ENCODE measurements around the gene DSCAM.

Gene DSCAM

DNA sequence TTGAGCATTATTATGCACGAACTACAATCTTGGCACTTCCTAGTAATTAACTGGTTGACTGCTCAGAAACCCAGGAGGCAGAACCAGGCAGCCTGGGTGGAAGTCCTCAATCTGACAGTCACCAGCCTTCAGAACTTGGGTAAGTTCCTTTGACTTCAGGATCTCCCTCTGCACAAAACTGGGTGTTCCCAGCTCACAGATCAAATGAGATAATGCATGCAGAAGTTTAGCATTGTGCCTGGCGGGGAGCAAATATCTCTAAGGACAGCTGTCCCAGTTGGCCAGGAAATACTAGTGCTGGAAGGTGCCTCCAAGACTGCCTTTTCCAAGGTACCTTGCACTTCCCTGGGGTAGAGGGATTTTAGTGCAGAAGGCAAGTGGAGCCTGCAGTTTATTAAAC, 684.9 kb downstream of the DSCAM start:
- DNase-seq, result peak in 2 of 3 experiments; percentile 18 to 50

DNA sequence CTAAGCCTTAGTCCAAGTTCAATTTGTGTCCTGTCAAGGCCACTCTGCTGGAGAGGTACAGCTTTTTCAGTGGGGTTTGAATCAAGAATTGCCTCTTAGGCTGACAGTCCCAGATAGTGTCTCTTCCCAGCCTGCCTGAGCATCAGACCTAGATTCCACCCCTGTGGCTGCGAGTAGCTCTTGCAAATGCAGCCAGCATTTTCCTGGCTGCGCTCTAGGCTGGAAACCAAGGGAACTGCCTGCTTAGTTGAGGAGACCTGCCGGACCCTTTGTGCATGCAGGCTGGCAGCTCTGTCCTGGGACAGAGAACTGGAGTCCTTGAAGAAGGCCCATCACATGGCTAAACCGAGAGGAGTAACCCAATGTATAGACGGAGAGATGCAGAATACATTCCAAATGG, 686.0 kb downstream of the DSCAM start:
- no peak for DNase-seq

DNA sequence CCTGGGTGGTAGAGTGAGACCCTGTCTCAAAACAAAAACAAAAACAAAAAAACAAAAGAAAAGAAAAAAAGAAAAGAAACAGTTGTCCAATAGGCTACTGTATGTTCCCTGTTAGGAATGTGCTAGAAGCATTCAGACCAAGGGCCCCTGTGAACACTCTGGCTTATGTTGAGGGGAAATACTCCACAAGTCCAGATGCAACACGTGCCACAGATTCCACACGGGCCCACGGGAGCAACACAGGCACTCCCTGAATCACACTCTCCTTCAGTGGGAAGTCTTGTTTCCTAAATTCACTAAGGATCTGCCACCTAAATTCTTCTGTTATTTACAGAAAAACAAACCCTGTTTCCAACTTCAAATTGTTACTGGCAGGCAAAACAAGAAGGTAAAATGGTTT, 688.6 kb downstream of the DSCAM start:
- DNase-seq, result no peak

DNA sequence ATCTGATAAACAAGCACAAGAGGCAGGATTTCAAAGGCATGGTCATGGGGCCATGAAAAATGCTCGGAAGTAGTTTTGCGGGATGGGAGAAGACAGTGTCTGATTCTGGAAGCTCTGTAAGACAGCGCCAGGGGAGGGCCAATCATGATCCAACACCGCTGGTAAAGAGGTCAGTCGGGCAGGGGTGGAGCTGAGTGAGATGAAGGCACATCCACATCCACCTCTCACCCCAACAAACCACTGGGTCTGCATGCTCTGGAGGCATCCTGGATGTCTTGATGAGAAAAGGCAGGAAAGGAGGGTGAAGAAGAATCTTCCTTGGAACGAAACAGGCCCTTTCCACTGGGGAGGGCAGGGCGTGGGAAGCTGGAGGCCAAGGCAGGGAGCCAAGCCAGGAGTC, 691.4 kb downstream of the DSCAM start:
- no peak for DNase-seq

DNA sequence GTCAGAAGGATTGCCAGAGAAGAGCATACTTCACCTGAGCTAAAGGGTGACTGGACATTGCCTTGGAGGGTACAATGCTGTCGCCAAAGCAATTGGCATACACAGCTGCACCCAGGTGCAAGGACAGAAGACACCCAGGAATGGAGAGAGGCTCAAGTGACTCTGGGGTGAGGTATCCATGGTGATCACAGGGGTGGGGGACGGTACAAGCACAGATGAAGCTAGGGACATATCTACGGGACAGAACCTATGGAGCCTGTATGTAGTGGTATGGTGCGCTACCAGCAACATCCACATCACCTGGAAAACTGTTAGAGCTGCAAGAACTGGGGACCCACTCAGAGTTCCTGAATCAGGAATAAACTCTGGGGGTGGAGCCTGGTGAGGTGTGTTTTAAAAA, 693.6 kb downstream of the DSCAM start:
- DNase-seq, result no peak

DNA sequence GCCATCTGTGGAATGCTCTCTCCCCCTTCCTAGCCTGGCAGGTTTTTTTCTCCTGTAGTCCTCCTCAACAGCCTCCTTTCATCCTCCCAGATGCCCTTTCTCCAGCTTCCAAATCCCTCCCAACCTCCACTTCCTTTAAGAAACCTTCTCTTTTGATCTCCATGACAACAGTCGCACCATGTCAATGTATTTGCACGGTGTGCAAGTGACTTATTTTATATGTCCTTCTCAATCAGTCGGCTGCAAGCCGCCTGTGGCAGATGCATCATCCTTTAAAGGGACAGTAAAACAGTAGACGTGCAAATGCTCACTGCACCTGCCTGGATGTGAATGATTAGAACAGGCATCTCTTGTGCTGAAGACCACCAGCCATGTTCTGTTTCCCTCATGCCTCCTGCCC, 694.5 kb downstream of the DSCAM start:
- DNase-seq, result peak in 1 of 3 experiments; percentile 34

DNA sequence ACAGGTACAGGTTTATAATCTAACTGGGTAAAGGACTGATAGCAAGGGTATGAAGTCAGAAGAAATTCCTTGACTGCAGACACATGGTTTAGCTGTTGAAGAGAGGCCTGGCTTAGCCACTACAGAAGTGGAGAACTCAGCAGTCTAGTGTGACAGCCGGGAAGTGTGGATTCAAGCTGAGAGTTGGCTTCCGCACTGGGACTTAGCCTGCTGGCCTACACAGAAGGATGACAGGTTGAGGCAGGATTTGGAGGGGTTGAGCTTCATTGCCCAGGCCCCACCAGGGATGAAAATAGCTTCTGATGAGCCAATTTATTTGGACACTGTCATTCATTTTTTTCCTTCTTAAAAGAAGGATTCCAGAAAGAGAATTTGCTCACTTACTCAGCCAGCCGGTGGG, 695.3 kb downstream of the DSCAM start:
- no peak for DNase-seq

DNA sequence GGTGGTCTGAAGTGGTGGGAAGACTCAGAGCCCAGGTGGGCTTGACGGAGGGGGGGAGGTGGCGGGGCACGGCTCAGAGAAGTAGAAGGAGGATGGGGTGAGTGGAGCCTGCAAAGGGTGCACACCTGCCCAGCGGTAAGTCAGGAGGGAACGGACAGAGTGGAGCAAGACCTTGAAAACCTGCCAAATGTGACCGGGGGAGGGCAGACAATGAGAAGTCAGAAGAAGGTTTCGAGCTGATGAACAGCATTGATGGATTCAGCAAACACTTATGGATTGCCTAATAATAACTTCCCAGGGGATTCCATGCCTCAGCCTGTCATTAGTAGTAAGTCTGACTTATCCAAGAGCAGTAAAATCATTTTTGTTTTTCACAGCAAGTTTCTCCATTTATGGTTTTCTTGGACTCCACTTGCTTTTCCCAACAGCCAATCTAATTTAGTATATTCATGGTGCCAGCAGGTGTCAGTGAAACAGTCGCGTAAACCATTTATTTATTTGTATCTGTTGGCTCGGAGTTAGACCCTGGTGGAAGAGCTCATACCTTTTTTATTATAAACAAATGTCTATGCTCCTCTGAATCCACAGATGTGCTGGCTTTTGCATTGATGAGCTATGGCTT, 700.6 kb downstream of the DSCAM start:
- DNase-seq, result peak in 2 of 3 experiments; percentile 67 to 87

DNA sequence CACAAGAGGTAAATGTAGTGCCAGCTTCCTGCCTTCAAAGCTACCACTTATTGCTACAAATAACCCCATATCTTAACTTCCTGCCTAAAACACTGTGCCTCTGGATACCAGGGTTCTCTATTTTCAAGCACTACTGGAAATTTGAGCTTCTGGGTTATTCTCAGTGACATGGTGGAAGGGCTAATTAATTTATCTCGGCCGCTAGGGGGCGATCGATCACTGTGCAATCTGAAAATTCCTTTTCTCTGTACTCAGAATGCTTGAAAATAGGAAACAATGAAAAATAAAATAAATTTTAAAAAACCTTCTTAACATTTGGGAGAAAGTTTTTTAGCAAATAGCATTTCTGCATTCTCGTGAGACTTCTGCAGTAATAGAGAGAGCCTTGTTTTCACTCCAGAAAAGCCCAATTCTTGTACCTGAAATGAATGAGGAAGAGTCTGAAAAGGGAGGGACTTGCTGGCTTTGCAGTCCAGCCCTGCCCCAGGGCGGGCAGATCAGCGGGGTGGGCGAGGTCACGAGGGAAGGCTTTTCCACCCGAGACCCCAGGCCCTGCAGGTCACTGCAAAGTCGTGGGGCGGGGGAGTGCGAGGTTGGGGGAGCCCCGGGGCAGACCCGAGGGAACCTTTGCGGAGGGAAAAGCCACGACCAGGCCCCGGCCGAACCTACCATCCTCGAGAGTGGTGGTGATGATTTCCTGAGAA, 703.0 kb downstream of the DSCAM start:
- DNase-seq, result peak; percentile 59 to 86 (median 82)

DNA sequence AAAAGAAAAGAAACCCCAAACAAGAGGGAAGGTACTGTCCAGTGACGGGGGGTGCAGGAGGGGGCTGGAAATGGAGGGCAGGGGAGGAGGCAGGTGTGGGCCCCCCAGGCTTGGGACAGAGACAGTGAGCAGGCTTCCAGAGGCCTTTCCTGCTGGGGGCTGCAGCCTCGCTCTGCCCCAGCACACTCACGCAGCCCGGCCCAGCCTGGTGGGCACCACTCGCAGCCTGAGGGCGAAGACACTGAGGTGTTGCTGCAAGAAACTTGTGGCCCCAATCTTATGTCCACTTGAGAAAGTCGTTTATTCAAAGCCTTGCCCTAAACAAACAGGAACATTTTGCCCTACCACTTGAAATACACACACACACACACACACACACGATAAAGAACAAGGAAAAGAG, 705.3 kb downstream of the DSCAM start:
- no peak for DNase-seq

DNA sequence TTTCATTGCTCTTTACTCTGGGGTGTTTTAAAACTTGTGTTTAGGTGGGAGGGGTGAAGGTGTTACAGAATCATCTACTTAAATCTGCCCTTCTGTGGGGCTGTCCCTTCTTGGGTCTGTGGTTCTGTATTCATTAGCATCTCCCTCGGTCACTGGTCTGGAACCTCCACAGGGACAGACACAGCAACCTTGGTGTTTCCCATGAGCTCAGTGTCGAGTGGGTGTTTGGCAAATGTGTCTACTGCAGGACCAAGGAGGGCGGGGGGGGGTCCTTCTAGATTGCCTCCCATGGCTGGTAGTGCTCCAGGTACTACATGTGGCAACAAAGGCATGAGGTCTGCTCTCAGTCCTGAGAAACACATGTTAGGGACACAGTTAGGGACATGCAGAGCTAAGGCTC, 706.3 kb downstream of the DSCAM start:
- no peak for DNase-seq

DNA sequence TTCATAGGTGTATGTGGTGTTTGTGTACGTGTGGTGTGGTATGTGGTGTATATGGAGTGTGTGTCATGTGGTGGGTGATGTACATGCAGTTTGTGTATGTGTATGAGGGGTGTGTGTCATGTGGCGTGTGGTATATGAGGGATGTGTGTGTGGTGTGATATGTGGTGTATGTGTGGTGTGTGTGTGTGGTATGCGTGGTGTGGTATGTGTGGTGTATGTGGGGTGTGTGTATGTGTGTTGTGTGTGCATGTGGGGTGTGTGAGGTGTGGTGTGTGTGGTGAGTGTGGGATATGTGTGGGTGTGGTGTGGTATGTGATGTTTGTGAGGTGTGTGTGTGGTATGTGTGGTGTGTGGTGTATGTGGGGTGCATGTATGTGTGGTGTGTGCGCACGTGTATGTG, 707.3 kb downstream of the DSCAM start:
- DNase-seq, result no peak

DNA sequence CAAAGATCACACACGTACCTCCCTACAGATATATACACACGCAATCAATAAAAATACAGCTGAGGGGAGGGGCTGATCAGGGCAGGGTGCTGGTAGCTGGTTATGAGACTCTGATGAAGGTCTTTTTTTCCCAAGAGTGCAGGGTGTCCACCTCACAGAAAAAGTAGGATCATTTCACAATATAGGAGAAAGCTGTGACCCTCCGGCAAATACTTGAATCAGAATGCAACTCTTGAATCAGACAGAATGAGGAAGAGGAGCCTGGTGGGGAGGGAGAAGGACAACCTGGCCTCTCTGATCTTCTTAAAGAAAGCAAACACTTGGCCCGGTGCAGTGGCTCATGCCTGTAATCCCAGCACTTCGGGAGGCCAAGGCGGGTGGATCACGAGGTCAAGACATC, 710.4 kb downstream of the DSCAM start:
- no peak for DNase-seq

DNA sequence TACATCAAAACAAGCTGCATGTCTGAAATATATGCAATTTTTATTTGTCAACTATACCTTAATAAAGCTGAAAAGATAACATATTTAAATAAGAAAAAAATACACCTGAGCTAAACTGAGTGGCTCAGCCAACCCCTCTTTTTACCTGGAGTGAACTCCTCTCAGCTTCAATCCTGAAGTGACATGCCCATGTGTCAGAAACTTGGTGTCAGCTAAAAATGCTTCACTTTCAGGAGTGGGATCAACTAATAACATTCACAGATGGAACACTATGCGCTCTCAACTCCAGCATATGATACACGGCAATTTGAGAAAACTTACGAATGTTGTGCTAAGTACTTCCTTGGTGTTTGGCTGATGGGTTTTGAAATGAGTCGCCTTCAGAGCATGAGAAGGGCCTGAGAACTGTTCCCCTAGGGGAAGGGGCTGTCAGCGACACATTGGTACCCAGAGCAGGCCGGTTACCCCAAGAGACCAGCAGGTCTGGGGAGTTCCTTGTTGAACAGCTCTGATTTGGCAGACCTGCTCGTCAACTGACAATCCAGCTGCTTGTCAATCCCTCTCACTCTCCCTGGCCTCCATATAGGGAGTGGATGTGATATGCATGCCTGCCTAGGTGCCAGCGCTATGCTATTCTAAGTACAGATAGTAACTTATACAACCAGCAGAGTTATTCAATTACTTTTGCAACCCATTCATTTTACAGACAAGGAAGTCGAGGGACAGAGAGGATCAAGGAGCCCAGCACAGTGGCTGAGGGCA, 712.0 kb downstream of the DSCAM start:
- DNase-seq, result no peak

DNA sequence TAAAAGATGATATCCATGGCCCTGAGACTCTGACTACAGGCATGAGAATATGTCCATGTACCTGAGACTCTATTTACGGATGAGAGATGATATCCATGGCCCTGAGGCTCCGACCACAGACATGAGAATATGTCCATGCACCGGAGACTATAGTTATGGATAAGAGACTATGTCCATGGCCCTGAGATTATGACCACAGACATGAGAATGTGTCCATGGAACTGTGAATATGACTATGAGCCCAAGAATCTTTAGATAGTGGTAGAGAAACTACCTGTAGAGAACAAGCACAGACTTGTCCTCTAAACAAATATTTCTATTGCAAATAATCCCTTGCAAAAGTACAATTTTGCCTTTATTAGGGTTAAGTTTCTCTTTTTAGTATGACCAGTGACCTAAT, 716.5 kb downstream of the DSCAM start:
- no peak for DNase-seq

DNA sequence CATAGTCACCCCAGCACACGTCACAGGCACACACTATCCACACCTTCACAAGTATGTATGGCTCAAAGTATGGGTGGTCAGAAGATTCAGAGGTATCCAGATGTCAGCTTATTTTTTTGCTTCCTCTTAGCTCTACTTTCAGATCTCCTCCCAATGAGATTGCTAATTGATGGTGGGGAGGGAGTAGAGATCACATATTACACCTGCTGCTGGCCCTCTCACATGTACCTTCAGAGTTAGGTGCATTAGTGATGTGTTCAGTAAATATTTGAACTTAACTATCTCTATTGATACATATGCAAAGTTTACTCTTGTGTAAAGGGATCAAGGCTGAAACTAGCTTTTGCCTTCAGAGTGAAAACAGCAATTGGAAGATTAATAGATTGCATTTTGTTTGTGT, 717.1 kb downstream of the DSCAM start:
- peak in 1 of 3 experiments; percentile 31 for DNase-seq

DNA sequence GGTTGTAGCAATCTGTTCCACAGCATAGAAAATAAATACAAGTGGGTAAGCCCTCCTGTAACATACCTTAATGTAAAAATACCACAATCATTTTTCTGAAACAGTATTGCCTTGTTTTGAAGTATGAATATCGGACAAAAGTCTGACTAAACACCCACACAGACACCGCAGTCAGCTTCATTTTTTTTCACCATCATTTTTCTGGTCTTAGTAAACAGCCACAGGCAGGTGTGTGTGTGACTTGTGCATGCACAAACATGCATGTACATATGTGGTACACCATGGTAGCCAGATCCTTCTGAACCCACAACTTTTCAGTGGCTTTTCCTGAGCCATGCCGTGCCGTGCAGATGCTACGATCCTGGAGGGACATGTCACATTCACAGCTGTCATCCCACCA, 718.1 kb downstream of the DSCAM start:
- no peak for DNase-seq

DNA sequence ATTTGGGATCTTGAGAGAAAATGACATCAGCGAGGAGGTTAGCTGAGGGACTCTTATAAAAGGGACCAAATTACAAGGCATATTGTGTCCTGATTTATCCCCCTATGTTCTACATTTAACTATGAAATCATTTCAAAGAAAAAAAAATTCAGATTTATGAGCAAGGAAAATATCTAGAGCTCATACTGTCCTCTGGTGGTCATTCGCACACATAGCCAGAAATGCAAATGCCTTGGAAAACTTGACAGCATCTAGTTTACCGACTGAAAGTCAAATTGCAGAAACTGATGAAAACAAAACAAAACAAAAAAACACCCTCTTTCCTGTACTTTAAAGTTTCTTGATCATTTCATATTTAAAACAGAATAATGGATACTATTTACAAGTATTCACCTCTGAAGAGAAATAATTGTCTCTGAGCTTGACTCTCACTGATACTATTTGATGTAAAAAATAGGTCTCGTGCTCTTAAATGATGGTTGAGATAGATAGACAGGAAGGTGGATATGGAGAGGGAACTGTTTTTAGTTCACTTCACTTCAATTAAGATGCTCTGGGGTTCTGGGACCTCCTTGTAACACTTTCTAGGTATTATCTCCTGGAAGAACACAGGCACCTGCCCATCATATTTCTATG, 725.9 kb downstream of the DSCAM start:
- DNase-seq, result peak in 2 of 3 experiments; percentile 57 to 74

DNA sequence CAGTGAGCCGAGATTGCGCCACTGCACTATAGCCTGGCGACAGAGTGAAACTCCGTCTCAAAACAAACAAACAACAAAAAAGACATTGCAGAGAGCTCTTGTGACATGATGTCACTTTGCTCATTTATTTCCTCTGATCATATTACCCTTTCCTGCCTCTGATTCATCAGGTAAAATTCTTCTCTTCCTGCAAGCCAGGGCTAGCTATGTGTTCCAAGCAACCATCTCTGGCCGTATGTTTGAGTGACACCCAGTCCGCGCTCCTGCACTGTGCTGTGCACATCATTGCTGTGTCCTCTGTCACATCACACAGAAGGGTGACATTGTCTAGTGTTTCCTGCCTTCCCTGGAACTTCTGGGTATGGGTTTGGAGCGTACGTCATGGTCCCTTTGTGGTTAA, 728.4 kb downstream of the DSCAM start:
- DNase-seq, result no peak

DNA sequence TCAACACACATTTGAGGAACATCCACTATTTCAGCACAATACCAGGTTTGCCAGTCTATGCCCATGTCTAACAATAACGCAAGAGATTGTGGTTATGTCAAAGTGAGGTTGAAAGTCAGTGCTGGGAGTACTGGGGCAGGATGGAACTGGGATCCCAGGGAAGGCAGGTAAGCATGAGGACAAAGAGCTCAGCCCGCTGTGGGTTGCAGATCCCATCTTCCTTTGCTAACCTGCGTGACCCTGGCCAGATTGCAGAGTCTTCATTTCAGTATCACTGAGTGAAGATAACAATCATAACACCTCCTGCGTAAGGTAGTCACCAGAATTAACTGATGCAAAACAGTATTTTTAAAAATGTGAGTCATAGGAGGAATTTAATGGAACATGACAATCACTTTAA, 729.7 kb downstream of the DSCAM start:
- no peak for DNase-seq

DNA sequence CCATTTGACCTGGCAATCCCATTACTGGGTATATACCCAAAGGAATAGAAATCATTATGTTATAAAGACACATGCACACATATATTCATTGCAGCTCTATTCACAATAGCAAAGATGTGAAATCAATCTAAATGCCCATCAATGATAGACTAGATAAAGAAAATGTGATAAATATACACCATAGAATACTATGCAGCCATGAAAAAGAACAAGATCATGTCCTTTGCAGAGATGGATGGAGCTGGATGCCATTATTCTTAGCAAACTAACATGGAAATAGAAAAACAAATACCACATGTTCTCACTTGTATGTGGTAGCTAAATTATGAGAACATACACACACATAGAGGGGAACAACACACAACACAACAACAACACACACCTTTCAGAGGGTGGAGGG, 731.2 kb downstream of the DSCAM start:
- no peak for DNase-seq

DNA sequence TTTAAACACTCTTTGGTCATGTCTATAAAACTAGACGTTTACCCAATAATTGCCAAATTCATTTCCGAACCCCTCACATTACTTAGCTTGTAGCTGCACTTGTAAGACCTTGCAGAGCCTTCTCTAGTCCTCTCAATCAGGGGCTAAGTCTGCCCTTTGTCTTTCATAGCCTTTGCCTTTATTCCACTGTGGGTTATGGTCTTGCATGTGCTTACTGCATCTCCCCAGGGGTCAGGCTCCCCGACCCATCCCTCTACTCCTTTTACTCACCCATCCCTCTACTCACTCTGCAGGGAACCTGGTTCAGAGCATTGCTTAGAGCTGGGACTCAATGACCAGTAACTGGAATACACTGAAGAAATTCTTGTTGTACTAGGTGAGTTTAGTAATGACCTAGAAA, 744.3 kb downstream of the DSCAM start:
- peak in 1 of 3 experiments; percentile 41 for DNase-seq

DNA sequence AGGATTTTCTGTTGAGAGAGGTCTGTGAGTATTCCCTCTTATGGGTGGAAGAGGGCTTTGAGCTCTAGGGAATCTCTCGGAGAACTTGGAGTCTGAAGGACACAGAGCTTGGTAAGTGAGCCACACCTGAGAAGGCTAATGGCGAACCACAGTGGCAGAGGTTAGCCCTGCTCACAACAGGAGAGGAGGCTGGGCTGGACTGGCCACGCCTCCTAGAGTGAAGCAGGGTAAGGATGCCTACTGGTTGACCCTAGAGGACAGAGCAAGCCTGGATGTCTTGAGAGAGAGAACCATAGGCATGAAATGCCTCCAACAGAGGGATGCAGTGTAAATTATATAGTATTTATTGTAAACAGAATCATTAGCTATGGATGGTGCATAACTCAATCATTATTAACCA, 747.1 kb downstream of the DSCAM start:
- no peak for DNase-seq

DNA sequence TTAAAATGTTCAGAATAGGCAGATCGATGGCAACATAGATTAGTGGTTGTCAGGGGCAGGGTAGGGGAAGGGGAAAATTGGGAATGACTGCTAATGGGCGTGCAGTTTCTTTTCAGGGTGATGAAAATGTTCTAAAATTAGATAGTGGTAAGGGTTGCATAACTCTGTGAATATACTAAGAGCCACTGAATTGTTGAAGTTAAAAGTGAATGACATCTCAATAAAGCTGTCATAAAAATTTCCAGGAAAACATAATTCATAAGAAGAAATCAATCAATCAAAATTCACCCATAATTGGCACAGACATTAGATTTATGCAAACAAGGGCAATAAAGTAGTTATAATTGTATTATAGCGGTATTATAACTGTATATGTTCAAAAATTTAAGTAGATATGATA, 751.5 kb downstream of the DSCAM start:
- DNase-seq, result no peak

All from NCI-H1417 (cell line).